Epithelial cell of prostate (primary cell): Measurements from ENCODE around the gene CD68.

ENCODE experiments used
- DNase-seq: peaks from one replicate; pipeline ENCODE4 v3.0.0-alpha.2; 2011; ENCODE audit warnings: low read depth, low spot score
- H3K27ac ChIP-seq: fragments of 450-650 bp; 2 replicates; pipeline ENCODE4 v1.5.1; 2017; ENCODE audit warnings: mild to moderate bottlenecking

CD68 gene, protein sequence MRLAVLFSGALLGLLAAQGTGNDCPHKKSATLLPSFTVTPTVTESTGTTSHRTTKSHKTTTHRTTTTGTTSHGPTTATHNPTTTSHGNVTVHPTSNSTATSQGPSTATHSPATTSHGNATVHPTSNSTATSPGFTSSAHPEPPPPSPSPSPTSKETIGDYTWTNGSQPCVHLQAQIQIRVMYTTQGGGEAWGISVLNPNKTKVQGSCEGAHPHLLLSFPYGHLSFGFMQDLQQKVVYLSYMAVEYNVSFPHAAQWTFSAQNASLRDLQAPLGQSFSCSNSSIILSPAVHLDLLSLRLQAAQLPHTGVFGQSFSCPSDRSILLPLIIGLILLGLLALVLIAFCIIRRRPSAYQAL

DNA sequence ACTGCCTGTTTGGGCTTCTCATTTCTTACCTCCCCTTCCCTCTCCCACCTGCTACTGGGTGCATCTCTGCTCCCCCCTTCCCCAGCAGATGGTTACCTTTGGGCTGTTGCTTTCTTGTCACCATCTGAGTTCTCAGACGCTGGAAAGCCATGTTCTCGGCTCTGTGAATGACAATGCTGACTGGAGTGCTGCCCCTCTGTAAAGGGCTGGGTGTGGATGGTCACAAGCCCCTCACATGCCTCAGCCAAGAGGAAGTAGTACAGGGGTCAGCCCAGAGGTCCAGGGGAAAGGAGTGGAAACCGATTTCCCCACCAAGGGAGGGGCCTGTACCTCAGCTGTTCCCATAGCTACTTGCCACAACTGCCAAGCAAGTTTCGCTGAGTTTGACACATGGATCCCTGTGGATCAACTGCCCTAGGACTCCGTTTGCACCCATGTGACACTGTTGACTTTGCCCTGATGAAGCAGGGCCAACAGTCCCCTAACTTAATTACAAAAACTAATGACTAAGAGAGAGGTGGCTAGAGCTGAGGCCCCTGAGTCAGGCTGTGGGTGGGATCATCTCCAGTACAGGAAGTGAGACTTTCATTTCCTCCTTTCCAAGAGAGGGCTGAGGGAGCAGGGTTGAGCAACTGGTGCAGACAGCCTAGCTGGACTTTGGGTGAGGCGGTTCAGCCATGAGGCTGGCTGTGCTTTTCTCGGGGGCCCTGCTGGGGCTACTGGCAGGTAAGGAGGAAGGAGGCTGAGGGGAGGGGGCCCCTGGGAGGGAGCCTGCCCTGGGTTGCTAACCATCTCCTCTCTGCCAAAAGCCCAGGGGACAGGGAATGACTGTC, at the start of gene CD68:
Gene CD68, plus strand, starts transcription at position 638 of the 833 bp plus-strand sequence. Its CDS starts 40 bp downstream, at position 678.
- H3K27ac ChIP-seq: peak within 1 kb of the TSS; percentile 99
- DNase-seq: peak; percentile 91

DNA sequence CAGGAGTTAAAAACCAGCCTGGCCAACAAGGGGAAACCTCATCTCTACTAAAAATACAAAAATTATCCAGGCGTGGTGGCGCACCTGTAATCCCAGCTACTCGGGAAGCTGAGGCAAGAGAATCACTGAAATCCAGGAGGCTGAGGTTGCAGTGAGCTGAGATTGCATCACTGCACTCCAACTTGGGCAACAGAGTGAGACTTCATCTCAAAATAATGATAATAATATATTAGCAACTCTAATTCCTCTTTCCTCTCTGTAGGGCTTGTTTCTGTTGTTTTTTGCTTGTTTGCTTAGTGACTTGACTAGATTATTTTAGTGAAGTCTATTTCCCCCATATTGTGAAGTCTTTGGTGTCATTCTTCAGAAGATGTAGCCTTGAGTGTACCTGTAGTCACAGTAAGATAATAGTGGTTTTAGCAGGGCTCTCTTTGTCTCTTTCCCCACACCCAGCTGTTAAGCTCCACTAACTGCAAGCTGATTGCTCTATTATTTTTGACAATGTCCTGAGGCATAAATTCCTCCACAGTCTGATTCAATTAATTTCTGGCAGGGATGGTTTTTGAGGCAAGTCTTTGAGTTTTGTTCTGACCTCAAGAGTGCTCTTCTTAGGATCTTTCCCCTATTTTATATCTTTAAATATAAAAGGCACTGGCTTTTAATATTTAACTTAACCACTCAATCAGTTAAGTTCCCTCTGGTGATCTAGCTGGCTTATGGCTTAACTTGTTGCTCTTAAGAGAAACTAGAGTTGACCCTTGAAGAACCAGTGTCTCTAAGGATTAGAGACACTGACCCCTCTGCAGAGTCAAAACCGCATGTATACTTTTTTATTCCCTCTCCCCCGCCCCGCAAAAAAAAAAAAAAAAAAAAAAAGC, 49.2 kb upstream of the CD68 start:
- no peak for DNase-seq
- H3K27ac ChIP-seq: no peak overlapping the region

DNA sequence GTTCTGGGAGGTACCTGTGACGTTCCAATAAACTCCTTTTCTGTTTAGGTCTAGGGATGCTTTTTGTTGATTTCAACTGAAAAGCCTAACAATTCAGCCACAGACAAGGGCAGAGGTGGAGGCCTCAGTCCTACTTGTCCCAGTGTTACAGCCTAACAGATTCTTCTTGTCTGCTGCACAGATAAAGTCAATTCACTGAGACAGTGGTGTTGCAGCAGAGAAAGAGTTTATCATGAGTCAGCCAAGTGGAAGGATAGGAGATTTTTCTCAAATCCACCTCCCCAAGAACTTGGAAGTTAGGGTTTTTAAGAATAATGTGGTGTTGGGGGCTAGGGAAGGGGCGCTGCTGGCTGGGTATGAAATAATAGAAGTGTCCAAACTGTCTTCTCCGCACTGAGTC, 41.4 kb upstream of the CD68 start:
- DNase-seq: no peak
- no peak overlapping the region for H3K27ac ChIP-seq

DNA sequence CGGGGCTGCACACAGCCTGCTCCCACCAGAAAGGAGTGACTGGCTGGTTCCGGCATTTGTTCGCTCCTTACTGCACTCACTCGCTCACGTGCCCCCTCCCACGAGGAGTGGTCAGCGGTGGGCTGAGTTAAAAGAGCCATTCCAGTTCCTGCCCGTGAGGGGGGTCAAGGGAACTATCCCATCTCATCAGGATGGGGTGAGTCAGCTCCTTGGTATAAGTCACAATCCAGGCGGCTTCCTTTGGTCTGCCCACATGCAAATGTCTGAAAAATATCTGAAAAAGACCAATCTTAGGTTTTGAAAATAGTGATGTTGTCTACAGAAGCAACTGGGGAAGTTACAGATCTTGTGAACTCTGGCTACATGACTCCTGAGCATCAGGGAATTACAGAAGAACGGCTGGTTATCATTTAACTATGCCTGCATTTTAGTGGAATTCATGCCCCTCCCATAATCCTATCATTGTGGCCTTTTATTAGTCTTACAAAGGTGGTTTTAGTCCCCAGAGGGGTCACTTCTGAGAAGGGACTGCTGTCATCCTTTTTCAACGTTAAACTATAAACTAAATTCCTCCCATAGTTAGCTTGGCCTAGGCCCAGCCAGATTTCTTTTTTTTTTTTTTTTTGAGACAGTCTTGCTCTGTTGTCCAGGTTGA, 40.4 kb upstream of the CD68 start:
- DNase-seq: no peak
- H3K27ac ChIP-seq: no peak overlapping the region

DNA sequence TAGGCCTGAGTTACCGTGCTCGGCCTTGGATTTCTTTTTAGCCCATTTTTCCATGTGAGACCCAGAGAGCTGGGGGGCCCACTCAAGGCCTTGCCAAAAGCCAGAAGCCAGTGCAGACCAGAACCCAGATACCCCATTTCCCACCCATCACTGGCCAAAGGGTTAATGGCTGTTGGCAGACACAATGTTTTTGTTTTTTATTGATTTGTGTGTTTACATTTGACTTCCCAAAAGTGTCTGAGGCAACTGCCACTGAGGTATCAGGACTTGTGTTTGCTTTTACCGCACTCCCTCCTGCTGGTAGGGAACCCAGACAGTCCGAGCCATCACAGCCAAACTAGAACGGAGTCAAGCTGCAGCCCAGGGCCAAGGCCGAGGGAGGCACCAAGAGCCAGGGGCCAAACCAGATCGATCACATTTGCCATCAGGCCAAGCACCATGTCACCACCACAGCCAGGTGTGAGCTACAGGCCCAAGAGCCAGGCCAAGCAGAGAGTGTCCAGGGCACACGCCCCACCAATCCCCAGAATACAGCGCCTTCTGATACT, 38.3 kb upstream of the CD68 start:
- DNase-seq: no peak

DNA sequence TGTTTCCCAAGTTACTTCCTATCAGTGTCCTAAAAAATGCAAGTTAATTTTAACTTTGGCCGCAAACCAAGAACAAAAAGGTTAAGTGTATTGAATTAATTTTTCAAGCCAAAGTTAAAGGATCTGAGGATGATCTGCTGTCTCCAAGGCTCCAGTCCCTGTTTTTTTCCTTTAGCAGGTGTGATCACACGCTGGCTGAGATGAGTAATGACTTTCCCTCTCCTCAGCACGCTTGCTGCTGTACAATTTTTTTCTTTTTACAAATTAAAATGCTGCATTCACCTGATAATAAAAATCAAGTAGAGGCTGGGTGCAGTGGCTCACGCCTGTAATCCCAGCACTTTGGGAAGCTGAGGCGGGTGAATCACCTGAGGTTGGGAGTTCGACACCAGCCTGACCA, 34.5 kb upstream of the CD68 start:
- no peak overlapping the region for H3K27ac ChIP-seq
- DNase-seq: no peak

More for the DNA sequence above, 38.3 kb upstream of the CD68 start:
- H3K27ac ChIP-seq: no peak overlapping the region

DNA sequence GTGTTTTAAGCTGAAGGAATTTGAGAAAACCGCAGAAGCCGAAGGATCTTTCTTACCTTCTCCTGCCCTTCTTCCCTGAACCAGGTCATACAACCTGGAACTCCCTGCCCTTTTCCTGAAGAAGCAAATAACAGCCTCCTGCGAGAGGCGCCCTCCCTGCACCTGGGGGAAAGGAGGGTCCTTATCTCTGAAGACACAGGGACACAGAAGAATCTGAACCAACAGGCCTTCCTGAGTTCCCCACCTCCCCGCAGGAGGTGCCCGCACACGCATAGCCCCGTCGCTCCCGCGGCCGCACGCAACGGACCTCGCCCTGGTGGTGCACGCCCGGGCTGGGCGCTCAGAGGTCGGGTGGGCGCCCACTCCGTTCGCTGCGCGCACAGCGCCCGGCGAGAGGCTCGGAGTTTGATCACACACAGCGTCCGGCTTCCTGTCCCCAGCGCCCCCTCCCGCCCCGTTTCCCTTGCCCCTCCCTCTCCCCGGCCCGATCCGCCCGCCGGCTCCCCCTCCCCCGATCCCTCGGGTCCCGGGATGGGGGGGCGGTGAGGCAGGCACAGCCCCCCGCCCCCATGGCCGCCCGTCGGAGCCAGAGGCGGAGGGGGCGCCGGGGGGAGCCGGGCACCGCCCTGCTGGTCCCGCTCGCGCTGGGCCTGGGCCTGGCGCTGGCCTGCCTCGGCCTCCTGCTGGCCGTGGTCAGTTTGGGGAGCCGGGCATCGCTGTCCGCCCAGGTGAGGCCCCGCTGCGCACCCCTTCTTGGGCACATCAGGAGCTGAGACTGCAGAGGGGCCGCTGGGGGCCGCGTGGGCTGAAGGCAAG, 30.6 kb upstream of the CD68 start, which contains the start of gene TNFSF12:
Gene TNFSF12, plus strand, starts transcription at position 474 of the 816 bp plus-strand sequence. Its CDS starts 96 bp downstream, at position 570.
- no peak for DNase-seq
- no peak within 1 kb of the TSS for H3K27ac ChIP-seq

DNA sequence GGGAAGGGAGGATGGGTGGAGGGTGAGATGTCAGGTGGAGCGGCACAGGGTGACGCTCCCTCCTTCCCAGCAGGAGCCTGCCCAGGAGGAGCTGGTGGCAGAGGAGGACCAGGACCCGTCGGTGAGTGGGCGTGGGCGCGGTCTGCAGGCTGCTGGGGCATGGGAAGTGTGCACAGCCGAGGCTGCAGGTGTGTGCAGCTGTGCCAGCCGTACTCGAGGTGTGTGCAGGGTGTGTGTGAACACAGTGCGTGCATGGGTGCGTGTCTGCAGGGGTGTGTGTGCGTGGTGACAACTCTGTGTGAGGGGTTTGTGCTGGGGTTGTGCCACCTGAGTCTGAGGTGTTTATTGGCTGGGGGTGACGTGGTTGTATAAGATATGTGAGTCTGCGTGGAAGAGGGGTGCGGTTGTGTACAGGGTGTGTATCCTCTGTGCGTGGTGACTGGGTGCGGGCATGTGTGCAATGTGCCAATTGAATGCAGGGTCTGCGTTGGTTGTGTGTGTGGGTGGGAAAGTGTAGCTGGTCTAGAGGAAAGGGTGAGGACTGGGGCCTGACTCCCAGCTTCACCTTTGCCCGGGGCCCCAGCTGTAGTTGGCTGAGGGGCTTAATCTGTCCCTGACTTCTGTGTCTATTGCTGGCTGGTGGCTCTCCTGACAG, 29.9 kb upstream of the CD68 start:
- H3K27ac ChIP-seq: no peak overlapping the region
- DNase-seq: no peak

DNA sequence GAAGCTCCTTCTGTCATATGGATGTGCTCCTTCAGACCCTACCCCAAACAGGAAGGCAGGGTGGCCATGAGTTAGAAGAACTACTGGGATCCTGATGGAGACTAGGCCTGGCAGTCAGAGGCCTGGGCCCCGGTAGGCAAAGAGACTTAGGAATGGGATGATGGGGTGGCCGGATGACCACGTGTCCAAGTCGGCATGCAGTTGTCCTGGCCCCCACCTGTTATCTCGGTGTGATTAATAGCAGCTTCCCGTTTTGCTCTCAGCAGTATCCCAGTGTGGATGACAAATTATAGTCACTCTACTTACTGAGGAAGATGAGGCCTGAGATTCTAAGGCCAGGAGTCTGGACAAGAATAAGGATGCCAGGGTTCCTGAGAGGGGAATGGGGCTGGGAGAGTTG, 29.1 kb upstream of the CD68 start:
- no peak overlapping the region for H3K27ac ChIP-seq

DNA sequence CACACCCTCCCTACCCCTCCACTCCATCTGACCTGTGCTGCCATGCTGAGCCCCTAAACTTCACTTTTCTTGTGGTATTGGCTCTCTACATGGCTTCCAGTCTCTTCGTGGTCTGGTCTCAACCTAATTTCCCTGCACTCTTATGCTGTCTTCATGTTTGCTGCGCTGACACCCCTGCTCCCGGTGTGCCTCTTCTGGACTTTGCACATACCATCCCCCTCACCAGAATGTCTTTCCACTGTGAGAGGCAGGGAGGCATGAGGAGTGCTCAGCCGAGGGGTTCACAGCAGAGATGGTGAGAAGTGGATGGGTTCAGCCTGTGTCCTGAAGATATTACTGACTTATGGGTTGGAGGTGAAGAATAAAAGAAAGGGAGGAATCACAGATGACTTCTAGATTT, 28.0 kb upstream of the CD68 start:
- DNase-seq: no peak
- no peak overlapping the region for H3K27ac ChIP-seq

More for the DNA sequence above, 29.1 kb upstream of the CD68 start:
- no peak for DNase-seq

DNA sequence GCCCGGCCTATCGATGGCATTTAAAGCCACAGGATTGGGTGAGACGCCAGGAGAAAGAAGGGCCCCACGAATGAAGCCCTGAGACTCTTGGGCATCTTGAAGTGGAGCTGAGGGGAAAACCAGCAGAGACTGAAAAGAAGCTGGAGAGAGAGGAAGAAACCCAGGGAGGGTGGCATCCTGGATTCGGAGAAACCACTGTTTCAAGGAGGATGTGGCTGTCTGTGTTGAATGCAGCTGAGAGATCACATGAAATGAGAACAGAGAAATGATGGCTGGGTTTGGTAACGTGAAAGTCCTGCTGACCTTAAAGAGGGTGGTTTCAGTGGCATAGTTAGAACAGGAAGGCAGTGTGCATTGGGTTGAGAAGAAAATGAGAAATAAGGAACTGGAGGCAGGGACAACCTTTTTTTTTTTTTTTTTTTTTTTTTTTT, 26.8 kb upstream of the CD68 start:
- H3K27ac ChIP-seq: no peak overlapping the region
- DNase-seq: no peak

DNA sequence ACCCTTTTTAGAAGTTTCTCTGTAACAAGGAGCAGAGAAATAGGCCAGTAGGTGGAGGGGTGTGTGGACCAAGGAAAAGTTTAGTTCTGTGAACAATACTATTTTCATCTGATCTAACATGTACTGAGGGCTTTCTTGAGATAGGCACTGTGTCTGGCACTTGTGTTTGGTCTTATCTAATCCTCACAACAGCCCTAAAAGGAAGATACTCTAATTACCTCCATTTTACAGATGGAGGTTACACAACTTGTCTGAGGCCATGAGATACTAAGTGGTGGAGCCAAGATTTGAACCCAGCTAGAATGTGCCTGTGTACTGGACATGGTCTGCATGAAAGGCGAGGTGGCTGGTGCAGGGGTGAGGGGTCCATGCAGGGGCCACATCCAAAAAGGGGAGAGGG, 26.1 kb upstream of the CD68 start:
- no peak for DNase-seq
- H3K27ac ChIP-seq: no peak overlapping the region

DNA sequence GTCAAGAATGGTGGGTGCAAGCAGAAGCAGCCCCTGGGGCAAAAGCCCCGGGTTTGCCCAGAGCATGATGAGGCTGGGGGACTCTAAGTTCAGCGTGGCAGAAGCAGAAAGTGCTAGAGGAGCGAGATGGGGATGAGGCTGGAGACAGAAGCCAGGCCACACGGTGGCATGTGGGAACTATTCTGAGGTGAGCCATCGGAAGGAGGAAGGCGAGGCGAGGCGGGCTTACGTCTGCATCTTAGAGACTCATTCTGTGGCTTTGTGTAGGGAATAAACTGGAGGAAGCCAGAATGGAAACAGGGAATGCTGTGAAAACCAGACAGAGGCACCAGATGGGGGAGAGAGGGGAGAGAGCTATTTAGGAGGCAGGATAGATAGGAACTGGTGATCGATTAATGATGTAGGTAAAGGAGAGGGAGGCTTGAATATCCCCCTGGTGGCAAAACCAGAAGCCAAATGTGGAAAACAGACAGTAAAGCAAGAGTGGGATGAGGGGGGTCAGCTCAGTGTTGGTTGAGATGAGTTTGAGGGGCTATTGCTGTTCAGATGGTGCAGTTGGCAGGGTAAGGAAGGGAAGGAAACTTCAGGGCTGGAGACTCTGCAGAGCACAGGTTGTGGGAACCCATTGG, 24.0 kb upstream of the CD68 start:
- no peak overlapping the region for H3K27ac ChIP-seq
- no peak for DNase-seq

DNA sequence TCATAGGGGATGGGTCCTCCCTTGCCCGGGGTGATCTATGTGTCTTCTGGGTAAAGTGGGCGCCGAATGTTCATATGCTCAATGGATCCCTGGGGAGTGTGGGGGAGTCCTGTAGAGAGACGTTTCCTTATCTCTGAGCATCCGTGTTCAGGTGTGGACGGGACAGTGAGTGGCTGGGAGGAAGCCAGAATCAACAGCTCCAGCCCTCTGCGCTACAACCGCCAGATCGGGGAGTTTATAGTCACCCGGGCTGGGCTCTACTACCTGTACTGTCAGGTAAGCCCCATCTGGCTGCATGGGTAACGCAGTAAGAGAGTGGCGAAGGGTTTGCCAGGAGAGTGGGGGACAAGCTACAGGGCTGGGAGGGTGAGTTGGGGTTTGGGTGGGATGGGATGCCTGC, 22.8 kb upstream of the CD68 start:
- no peak overlapping the region for H3K27ac ChIP-seq
- no peak for DNase-seq

DNA sequence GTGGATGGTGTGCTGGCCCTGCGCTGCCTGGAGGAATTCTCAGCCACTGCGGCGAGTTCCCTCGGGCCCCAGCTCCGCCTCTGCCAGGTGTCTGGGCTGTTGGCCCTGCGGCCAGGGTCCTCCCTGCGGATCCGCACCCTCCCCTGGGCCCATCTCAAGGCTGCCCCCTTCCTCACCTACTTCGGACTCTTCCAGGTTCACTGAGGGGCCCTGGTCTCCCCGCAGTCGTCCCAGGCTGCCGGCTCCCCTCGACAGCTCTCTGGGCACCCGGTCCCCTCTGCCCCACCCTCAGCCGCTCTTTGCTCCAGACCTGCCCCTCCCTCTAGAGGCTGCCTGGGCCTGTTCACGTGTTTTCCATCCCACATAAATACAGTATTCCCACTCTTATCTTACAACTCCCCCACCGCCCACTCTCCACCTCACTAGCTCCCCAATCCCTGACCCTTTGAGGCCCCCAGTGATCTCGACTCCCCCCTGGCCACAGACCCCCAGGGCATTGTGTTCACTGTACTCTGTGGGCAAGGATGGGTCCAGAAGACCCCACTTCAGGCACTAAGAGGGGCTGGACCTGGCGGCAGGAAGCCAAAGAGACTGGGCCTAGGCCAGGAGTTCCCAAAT, 22.2 kb upstream of the CD68 start:
- H3K27ac ChIP-seq: peak overlapping the region; percentile 70
- DNase-seq: no peak

DNA sequence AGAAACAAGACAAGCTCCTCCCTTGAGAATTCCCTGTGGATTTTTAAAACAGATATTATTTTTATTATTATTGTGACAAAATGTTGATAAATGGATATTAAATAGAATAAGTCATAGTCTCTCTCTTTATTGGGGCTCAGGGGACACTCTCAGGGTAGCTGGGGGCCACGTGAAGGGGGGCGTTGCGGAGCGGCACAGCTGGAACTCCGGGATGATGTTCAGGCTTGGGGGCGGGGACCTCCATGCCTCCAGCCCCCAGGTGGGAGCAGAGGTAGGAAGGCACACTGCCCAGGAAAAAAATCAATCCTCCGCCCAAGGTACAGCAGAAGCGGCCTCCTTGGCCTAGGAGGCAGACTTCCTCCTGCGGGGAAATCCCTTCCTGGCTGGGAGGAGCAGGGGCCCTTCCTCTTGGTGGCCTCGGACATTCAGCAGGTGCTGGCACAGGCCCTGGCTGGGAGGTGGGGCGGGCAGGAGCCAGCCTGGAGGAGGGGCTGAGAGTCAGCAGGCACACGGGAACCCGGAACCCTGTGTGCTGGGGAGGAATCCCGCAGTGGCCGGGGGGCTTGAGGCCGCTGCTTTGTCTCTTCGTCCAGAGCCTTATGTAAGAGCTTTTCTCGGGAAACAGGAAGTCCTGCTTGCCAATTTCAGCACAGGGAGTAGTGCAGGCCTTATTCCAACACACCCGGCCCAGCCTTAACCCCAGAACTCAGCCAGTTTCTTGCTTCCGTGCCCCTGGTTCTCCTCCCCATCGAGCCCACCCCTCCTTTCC, 21.5 kb upstream of the CD68 start:
- no peak for DNase-seq

More for the DNA sequence above, 21.5 kb upstream of the CD68 start:
- H3K27ac ChIP-seq: peak overlapping the region; percentile 70
